ENCODE results near the gene SLC16A12.

The SLC16A12 gene

GRCh38 chr10:89390476-89391225, 144.7 kb downstream of the SLC16A12 start:
- no peak overlapping the region for H3K27ac ChIP-seq (ENCODE audit: poor library complexity, severe bottlenecking)
- peaks cover 17% of the 10 kb centered on the region for H3K4me1 ChIP-seq (ENCODE audit: insufficient read depth, poor library complexity, severe bottlenecking)
- H3K9me3 ChIP-seq (ENCODE audit: severe bottlenecking): no peaks in the 10 kb centered on the region
- no peaks in the 10 kb centered on the region for H3K36me3 ChIP-seq (ENCODE audit: low read depth)
- H3K27me3 ChIP-seq (ENCODE audit: insufficient read depth, poor library complexity, severe bottlenecking): no peaks in the 10 kb centered on the region
- DNase-seq (ENCODE audit: low spot score) (no peak), ATAC-seq (ENCODE audit: low read depth) (no peak)
- no peak for TF ChIP-seq CTCF (IDR thresholded peaks at IDR 0.05; ENCODE audit: poor library complexity, severe bottlenecking)
- no peak overlapping the region for H3K4me3 ChIP-seq (ENCODE audit: severe bottlenecking)

- Histone ChIP-seq H3K27me3 (ENCODE audit: insufficient read depth, poor library complexity, severe bottlenecking) (no peaks in the 10 kb centered on the region), H3K4me3 (ENCODE audit: severe bottlenecking) (no peak overlapping the region), H3K36me3 (ENCODE audit: low read depth) (no peaks in the 10 kb centered on the region), H3K4me1 (ENCODE audit: insufficient read depth, poor library complexity, severe bottlenecking) (peaks cover 17% of the 10 kb centered on the region), H3K27ac (ENCODE audit: poor library complexity, severe bottlenecking) (no peak overlapping the region), H3K9me3 (ENCODE audit: severe bottlenecking) (no peaks in the 10 kb centered on the region)
- TF ChIP-seq CTCF (IDR thresholded peaks at IDR 0.05; ENCODE audit: poor library complexity, severe bottlenecking): peak; percentile 73
- no peak for DNase-seq (ENCODE audit: low spot score)
- ATAC-seq (ENCODE audit: low read depth): peak; percentile 43; the same call in 1 of the 3 replicates
Observed at GRCh38 chr10:89389254-89389653, 146.1 kb downstream of the SLC16A12 start.

GRCh38 chr10:89388806-89389205, 146.6 kb downstream of the SLC16A12 start:
- DNase-seq (ENCODE audit: low spot score) (no peak), ATAC-seq (ENCODE audit: low read depth) (no peak)
- no peak overlapping the region for H3K27ac ChIP-seq (ENCODE audit: poor library complexity, severe bottlenecking)
- H3K4me3 ChIP-seq (ENCODE audit: severe bottlenecking): no peak overlapping the region
- H3K27me3 ChIP-seq (ENCODE audit: insufficient read depth, poor library complexity, severe bottlenecking): no peaks in the 10 kb centered on the region
- H3K4me1 ChIP-seq (ENCODE audit: insufficient read depth, poor library complexity, severe bottlenecking): peaks cover 13% of the 10 kb centered on the region
- no peak for TF ChIP-seq CTCF (IDR thresholded peaks at IDR 0.05; ENCODE audit: poor library complexity, severe bottlenecking)
- H3K36me3 ChIP-seq (ENCODE audit: low read depth): no peaks in the 10 kb centered on the region
- H3K9me3 ChIP-seq (ENCODE audit: severe bottlenecking): no peaks in the 10 kb centered on the region

GRCh38 chr10:89384474-89385340, 150.7 kb downstream of the SLC16A12 start:
- DNase-seq (ENCODE audit: low spot score) (no peak), ATAC-seq (ENCODE audit: low read depth) (no peak)
- Histone ChIP-seq H3K27me3 (ENCODE audit: insufficient read depth, poor library complexity, severe bottlenecking) (no peaks in the 10 kb centered on the region), H3K4me1 (ENCODE audit: insufficient read depth, poor library complexity, severe bottlenecking) (no peaks in the 10 kb centered on the region), H3K27ac (ENCODE audit: poor library complexity, severe bottlenecking) (no peak overlapping the region), H3K9me3 (ENCODE audit: severe bottlenecking) (no peaks in the 10 kb centered on the region), H3K36me3 (ENCODE audit: low read depth) (no peaks in the 10 kb centered on the region), H3K4me3 (ENCODE audit: severe bottlenecking) (no peak overlapping the region)
- no peak for TF ChIP-seq CTCF (IDR thresholded peaks at IDR 0.05; ENCODE audit: poor library complexity, severe bottlenecking)

Measured in RWPE2 (cell line).